NK-92 treated with Interleukin-12 subunit alpha and Interleukin-12 subunit beta, amount 100 ng/mL, for 24 hours (cell line): ENCODE measurements around the gene CCRL2.
A peak's percentile ranks its signal among the peaks of the same experiment; 100 is the strongest.

Source experiments
- DNase-seq: peaks from one replicate; lab custom pipeline; 2025; lab: John Stamatoyannopoulos, UW

Gene CCRL2

GRCh38 chr3:46406788-46407611 is at the start of gene CCRL2, which contains the start of gene CCR5AS:
Gene CCRL2 (plus strand): TSS chr3:46407259. CDS start chr3:46408080, 821 bp downstream.
Gene CCR5AS (minus strand): TSS chr3:46407066.
- DNase-seq, result no peak

- no peak for DNase-seq
Measured at GRCh38 chr3:46358466-46358865, 48.6 kb upstream of the CCRL2 start.

- no peak for DNase-seq
Measured at GRCh38 chr3:46359733-46360493, 47.1 kb upstream of the CCRL2 start.

GRCh38 chr3:46360907-46361306 is 46.2 kb upstream of the CCRL2 start:
- DNase-seq, result peak; percentile 20

- DNase-seq, result peak; percentile 35
Measured at GRCh38 chr3:46361408-46362283, 45.4 kb upstream of the CCRL2 start.

GRCh38 chr3:46365041-46365440 is 42.0 kb upstream of the CCRL2 start:
- no peak for DNase-seq

- no peak for DNase-seq
Measured at GRCh38 chr3:46365737-46366524, 41.1 kb upstream of the CCRL2 start.

- DNase-seq, result no peak
Measured at GRCh38 chr3:46367811-46368210, 39.2 kb upstream of the CCRL2 start.

GRCh38 chr3:46368569-46368968 is 38.5 kb upstream of the CCRL2 start:
- DNase-seq, result peak; percentile 68

- no peak for DNase-seq
Measured at GRCh38 chr3:46369151-46369550, 37.9 kb upstream of the CCRL2 start.

- DNase-seq, result no peak
Measured at GRCh38 chr3:46369675-46370132, 37.4 kb upstream of the CCRL2 start.

- no peak for DNase-seq
Measured at GRCh38 chr3:46370839-46371518, 36.1 kb upstream of the CCRL2 start, which contains the start of gene CCR5. Gene CCR5 (plus strand): TSS chr3:46370946. CDS start chr3:46372903, 1,957 bp downstream.

- no peak for DNase-seq
Measured at GRCh38 chr3:46371519-46372340, 35.3 kb upstream of the CCRL2 start.

GRCh38 chr3:46372492-46373359 is 34.3 kb upstream of the CCRL2 start:
- no peak for DNase-seq

GRCh38 chr3:46374755-46375154 is 32.3 kb upstream of the CCRL2 start:
- DNase-seq, result no peak

GRCh38 chr3:46375218-46375617 is 31.8 kb upstream of the CCRL2 start:
- no peak for DNase-seq

GRCh38 chr3:46375814-46376213 is 31.2 kb upstream of the CCRL2 start:
- DNase-seq, result no peak

- no peak for DNase-seq
Measured at GRCh38 chr3:46378426-46378942, 28.6 kb upstream of the CCRL2 start.
